Measurements from ENCODE around the gene RAB26.
"Not testable (repeated sequence)": the region's sequence is repeated elsewhere in the genome, so short reads cannot be mapped to it uniquely, and the experiment has no call there.

The RAB26 gene

GRCh38 chr16:2109872-2110271 lies 38.6 kb upstream of the RAB26 start:
- H3K27me3 ChIP-seq (replicated peaks; ENCODE audit: control insufficient read depth, insufficient read depth, low read length); H3K4me3 ChIP-seq (replicated peaks; ENCODE audit: low read depth, low read length); DNase-seq (ENCODE audit: extremely low read depth, insufficient read length); H3K36me3 ChIP-seq (ENCODE audit: control insufficient read depth, insufficient read depth, low read length): not testable (repeated sequence)

- not testable (repeated sequence) for H3K4me3 ChIP-seq (replicated peaks; ENCODE audit: low read depth, low read length); H3K27me3 ChIP-seq (replicated peaks; ENCODE audit: control insufficient read depth, insufficient read depth, low read length); H3K36me3 ChIP-seq (ENCODE audit: control insufficient read depth, insufficient read depth, low read length); DNase-seq (ENCODE audit: extremely low read depth, insufficient read length)
Measured at GRCh38 chr16:2110332-2111008, 38.0 kb upstream of the RAB26 start.

- not testable (repeated sequence) for DNase-seq (ENCODE audit: extremely low read depth, insufficient read length)
Measured at GRCh38 chr16:2111009-2111353, 37.4 kb upstream of the RAB26 start.

GRCh38 chr16:2111412-2112335 lies 36.8 kb upstream of the RAB26 start:
- not testable (repeated sequence) for H3K4me3 ChIP-seq (replicated peaks; ENCODE audit: low read depth, low read length); H3K27me3 ChIP-seq (replicated peaks; ENCODE audit: control insufficient read depth, insufficient read depth, low read length); DNase-seq (ENCODE audit: extremely low read depth, insufficient read length); H3K36me3 ChIP-seq (ENCODE audit: control insufficient read depth, insufficient read depth, low read length)

More at GRCh38 chr16:2111009-2111353, 37.4 kb upstream of the RAB26 start:
- not testable (repeated sequence) for H3K27me3 ChIP-seq (replicated peaks; ENCODE audit: control insufficient read depth, insufficient read depth, low read length); H3K4me3 ChIP-seq (replicated peaks; ENCODE audit: low read depth, low read length); H3K36me3 ChIP-seq (ENCODE audit: control insufficient read depth, insufficient read depth, low read length)

GRCh38 chr16:2112539-2113106 lies 35.8 kb upstream of the RAB26 start:
- H3K4me3 ChIP-seq (replicated peaks; ENCODE audit: low read depth, low read length); H3K27me3 ChIP-seq (replicated peaks; ENCODE audit: control insufficient read depth, insufficient read depth, low read length); H3K36me3 ChIP-seq (ENCODE audit: control insufficient read depth, insufficient read depth, low read length); DNase-seq (ENCODE audit: extremely low read depth, insufficient read length): not testable (repeated sequence)

GRCh38 chr16:2114225-2114624 lies 34.2 kb upstream of the RAB26 start:
- not testable (repeated sequence) for H3K27me3 ChIP-seq (replicated peaks; ENCODE audit: control insufficient read depth, insufficient read depth, low read length); H3K36me3 ChIP-seq (ENCODE audit: control insufficient read depth, insufficient read depth, low read length); H3K4me3 ChIP-seq (replicated peaks; ENCODE audit: low read depth, low read length); DNase-seq (ENCODE audit: extremely low read depth, insufficient read length)

- not testable (repeated sequence) for H3K27me3 ChIP-seq (replicated peaks; ENCODE audit: control insufficient read depth, insufficient read depth, low read length); H3K4me3 ChIP-seq (replicated peaks; ENCODE audit: low read depth, low read length); H3K36me3 ChIP-seq (ENCODE audit: control insufficient read depth, insufficient read depth, low read length); DNase-seq (ENCODE audit: extremely low read depth, insufficient read length)
Measured at GRCh38 chr16:2114885-2115590, 33.4 kb upstream of the RAB26 start.

- no peak for TF ChIP-seq CTCF (IDR thresholded peaks at IDR 0.05; ENCODE audit: insufficient read depth, low read length, poor library complexity, severe bottlenecking)
- Histone ChIP-seq H3K27me3 (replicated peaks; ENCODE audit: control insufficient read depth, insufficient read depth, low read length) (no peaks in the 10 kb centered on the region), H3K4me3 (replicated peaks; ENCODE audit: low read depth, low read length) (no peak overlapping the region), H3K36me3 (ENCODE audit: control insufficient read depth, insufficient read depth, low read length) (no peaks in the 10 kb centered on the region; the same call in none of the 2 replicates)
- no peak for DNase-seq (ENCODE audit: extremely low read depth, insufficient read length)
Measured at GRCh38 chr16:2115591-2115973, 32.8 kb upstream of the RAB26 start.

- not testable (repeated sequence) for H3K4me3 ChIP-seq (replicated peaks; ENCODE audit: low read depth, low read length); DNase-seq (ENCODE audit: extremely low read depth, insufficient read length); H3K27me3 ChIP-seq (replicated peaks; ENCODE audit: control insufficient read depth, insufficient read depth, low read length); H3K36me3 ChIP-seq (ENCODE audit: control insufficient read depth, insufficient read depth, low read length)
Measured at GRCh38 chr16:2116428-2116827, 32.0 kb upstream of the RAB26 start.

GRCh38 chr16:2117341-2117740 lies 31.1 kb upstream of the RAB26 start:
- DNase-seq (ENCODE audit: extremely low read depth, insufficient read length); H3K27me3 ChIP-seq (replicated peaks; ENCODE audit: control insufficient read depth, insufficient read depth, low read length); H3K36me3 ChIP-seq (ENCODE audit: control insufficient read depth, insufficient read depth, low read length); H3K4me3 ChIP-seq (replicated peaks; ENCODE audit: low read depth, low read length): not testable (repeated sequence)

- H3K36me3 ChIP-seq (ENCODE audit: control insufficient read depth, insufficient read depth, low read length); DNase-seq (ENCODE audit: extremely low read depth, insufficient read length); H3K4me3 ChIP-seq (replicated peaks; ENCODE audit: low read depth, low read length); H3K27me3 ChIP-seq (replicated peaks; ENCODE audit: control insufficient read depth, insufficient read depth, low read length): not testable (repeated sequence)
Measured at GRCh38 chr16:2117960-2118722, 30.3 kb upstream of the RAB26 start.

All from GM06990 (cell line).